IMR-90 (cell line): ENCODE data around the gene MAVS. TPM values are rescaled to one million over a fixed set of nuclear protein-coding genes. Genes with fewer than 3 reads are reported as not detected.
A peak's percentile ranks its signal among the peaks of the same experiment; 100 is the strongest.

Source experiments
- ATAC-seq: fragments of 200-7000 bp; cut with Tn5 transposase; 2 replicates; pipeline ENCODE4 v1.9.1; 2020; ENCODE audit warnings: low read depth, mild to moderate bottlenecking, moderate library complexity
- BruUV-seq: library from RNA; stranded (reverse); fragments of 400-500 nt; replicated peaks from 2 replicates; lab custom pipeline; 2021; lab: Mats Ljungman, UMichigan
- CTCF ChIA-PET: fragments of 300-600 bp; formaldehyde crosslinking; extraction: SDS; loops from one replicate; lab custom pipeline; 2021; ENCODE audit warnings: antibody characterized with exemption; lab: Yijun Ruan, JAX
- POLR2A ChIA-PET: fragments of 300-600 bp; sonication (Branson Sonifier 250); formaldehyde crosslinking; loops from one replicate; lab custom pipeline; 2022; ENCODE audit warnings: antibody characterized with exemption; ENCODE audit not compliant: unreplicated experiment; lab: Charles Lee
- DNase-seq: peaks from one replicate; pipeline ENCODE4 v3.0.0; 2013
- H2AFZ ChIP-seq: replicated peaks from 2 replicates; pipeline ENCODE3; 2013; ENCODE audit warnings: low read length, mild to moderate bottlenecking; ENCODE audit not compliant: poor library complexity
- H2AK5ac ChIP-seq: 2 replicates; pipeline ENCODE4 v1.6.1; 2013; ENCODE audit warnings: low read depth, low read length, inconsistent platforms
- H2AK9ac ChIP-seq: replicated peaks from 2 replicates; pipeline ENCODE3; 2013; ENCODE audit warnings: mild to moderate bottlenecking, low read depth, low read length, moderate library complexity; ENCODE audit not compliant: poor library complexity
- H2BK120ac ChIP-seq: 2 replicates; pipeline ENCODE4 v1.6.1; 2013; ENCODE audit warnings: low read depth, low read length, inconsistent platforms
- H2BK15ac ChIP-seq: 3 replicates; pipeline ENCODE4 v1.6.1; 2013; ENCODE audit warnings: low read depth, low read length, inconsistent platforms
- H2BK20ac ChIP-seq: 2 replicates; pipeline ENCODE4 v1.6.1; 2013; ENCODE audit warnings: low read depth, mild to moderate bottlenecking, inconsistent platforms, low read length, moderate library complexity
- H2BK5ac ChIP-seq: 2 replicates; pipeline ENCODE4 v1.6.1; 2013; ENCODE audit warnings: mild to moderate bottlenecking, low read depth, low read length, inconsistent platforms; ENCODE audit not compliant: poor library complexity, severe bottlenecking
- H3K14ac ChIP-seq: replicated peaks from 2 replicates; pipeline ENCODE4 v1.6.1; 2013; ENCODE audit warnings: low read depth, low read length, inconsistent platforms
- H3K18ac ChIP-seq: 2 replicates; pipeline ENCODE4 v1.6.1; 2013; ENCODE audit warnings: low read depth, low read length, control low read depth
- H3K23ac ChIP-seq: 2 replicates; pipeline ENCODE4 v1.6.1; 2013; ENCODE audit warnings: low read depth, low read length, inconsistent platforms
- H3K27ac ChIP-seq: 2 replicates; pipeline ENCODE4 v1.5.1; 2013; ENCODE audit warnings: mild to moderate bottlenecking, control low read depth, low read length; ENCODE audit not compliant: insufficient read depth
- H3K27me3 ChIP-seq: 2 replicates; pipeline ENCODE4 v1.6.1; 2013; ENCODE audit warnings: low read length; ENCODE audit not compliant: control insufficient read depth, insufficient read depth
- H3K36me3 ChIP-seq: 2 replicates; pipeline ENCODE4 v1.6.1; 2013; ENCODE audit warnings: low read length, mixed read lengths; ENCODE audit not compliant: control insufficient read depth, insufficient read depth
- H3K4ac ChIP-seq: 2 replicates; pipeline ENCODE4 v1.6.1; 2013; ENCODE audit warnings: low read depth, low read length, inconsistent platforms
- H3K4me1 ChIP-seq: 2 replicates; pipeline ENCODE4 v1.6.1; 2013; ENCODE audit warnings: low read length, mixed read lengths; ENCODE audit not compliant: control insufficient read depth, insufficient read depth
- H3K4me2 ChIP-seq: 2 replicates; pipeline ENCODE4 v1.6.1; 2013; ENCODE audit warnings: low read depth, mild to moderate bottlenecking, control low read depth, low read length, moderate library complexity
- H3K4me3 ChIP-seq: 2 replicates; pipeline ENCODE4 v1.5.1; 2013; ENCODE audit warnings: low read depth, mild to moderate bottlenecking, control low read depth, low read length, moderate library complexity; ENCODE audit not compliant: insufficient read depth
- H3K56ac ChIP-seq: 2 replicates; pipeline ENCODE4 v1.6.1; 2013; ENCODE audit warnings: low read length, inconsistent platforms; ENCODE audit not compliant: insufficient read depth; ENCODE audit errors: extremely low read depth
- H3K79me1 ChIP-seq, 2 experiments: 2 replicates each; pipeline ENCODE4 v1.6.1; 2013; ENCODE audit warnings: low read length in 2 of 2, inconsistent platforms in 1 of 2, low read depth in 1 of 2
- H3K9ac ChIP-seq: 2 replicates; pipeline ENCODE4 v1.6.1; 2013; ENCODE audit warnings: low read depth, low read length, control low read depth
- H3K9me1 ChIP-seq: 2 replicates; pipeline ENCODE4 v1.6.1; 2013; ENCODE audit warnings: low read length, inconsistent platforms; ENCODE audit not compliant: insufficient read depth
- H3K9me3 ChIP-seq: 2 replicates; pipeline ENCODE4 v1.6.1; 2013; ENCODE audit warnings: low read length; ENCODE audit not compliant: control insufficient read depth, insufficient read depth
- H4K20me1 ChIP-seq: 2 replicates; pipeline ENCODE4 v1.6.1; 2013; ENCODE audit warnings: low read length, inconsistent platforms; ENCODE audit not compliant: insufficient read depth
- H4K5ac ChIP-seq: 2 replicates; pipeline ENCODE4 v1.6.1; 2013; ENCODE audit warnings: mild to moderate bottlenecking, low read depth, low read length, control low read depth
- H4K8ac ChIP-seq, 2 experiments: 2 replicates each; pipeline ENCODE4 v1.6.1; 2013; ENCODE audit warnings: low read depth in 2 of 2, low read length in 2 of 2, control low read depth in 1 of 2, inconsistent platforms in 1 of 2
- H4K91ac ChIP-seq: 2 replicates; pipeline ENCODE4 v1.6.1; 2013; ENCODE audit warnings: low read depth, low read length, inconsistent platforms; ENCODE audit not compliant: insufficient read depth
- BHLHE40 ChIP-seq: fragments of 150-350 bp; IDR thresholded peaks from 2 replicates; pipeline ENCODE4 v1.6.1; 2016; ENCODE audit warnings: mild to moderate bottlenecking, low read depth, low read length
- CEBPB ChIP-seq: IDR thresholded peaks from 2 replicates; pipeline ENCODE4 v1.6.1; 2012; ENCODE audit warnings: low read depth, low read length, improper control_type of control experiment
- CHD1 ChIP-seq: IDR thresholded peaks from 2 replicates; pipeline ENCODE4 v1.6.1; 2012; ENCODE audit warnings: low read depth, low read length, improper control_type of control experiment
- CTCF ChIP-seq: conservative IDR thresholded peaks from 2 replicates; pipeline ENCODE4 v1.5.1; 2012; ENCODE audit warnings: mild to moderate bottlenecking, low read depth, low read length, improper control_type of control experiment
- ELK1 ChIP-seq: fragments of 150-350 bp; IDR thresholded peaks from 2 replicates; pipeline ENCODE4 v1.6.1; 2016; ENCODE audit warnings: low read depth, mild to moderate bottlenecking, low read length, moderate library complexity, borderline replicate concordance
- FOS ChIP-seq: fragments of 150-350 bp; IDR thresholded peaks from 2 replicates; pipeline ENCODE4 v1.6.1; 2016; ENCODE audit warnings: low read depth, low read length
- MAFK ChIP-seq: IDR thresholded peaks from 2 replicates; pipeline ENCODE4 v1.6.1; 2012; ENCODE audit warnings: low read depth, low read length, improper control_type of control experiment
- MAZ ChIP-seq: IDR thresholded peaks from 2 replicates; pipeline ENCODE4 v1.6.1; 2012; ENCODE audit warnings: low read depth, mild to moderate bottlenecking, low read length, improper control_type of control experiment, moderate library complexity, borderline replicate concordance
- MXI1 ChIP-seq: IDR thresholded peaks from 2 replicates; pipeline ENCODE4 v1.6.1; 2012; ENCODE audit warnings: low read depth, mild to moderate bottlenecking, low read length, moderate library complexity, borderline replicate concordance
- NFE2L2 ChIP-seq: fragments of 150-350 bp; IDR thresholded peaks from 2 replicates; pipeline ENCODE4 v1.6.1; 2016; ENCODE audit warnings: low read depth, mild to moderate bottlenecking, low read length
- POLR2A ChIP-seq: IDR thresholded peaks from 2 replicates; pipeline ENCODE4 v1.6.1; 2012; ENCODE audit warnings: mild to moderate bottlenecking, low read depth, low read length
- RAD21 ChIP-seq: IDR thresholded peaks from 2 replicates; pipeline ENCODE4 v1.6.1; 2012; ENCODE audit warnings: low read length, improper control_type of control experiment
- RCOR1 ChIP-seq: IDR thresholded peaks from 2 replicates; pipeline ENCODE4 v1.6.1; 2012; ENCODE audit warnings: mild to moderate bottlenecking, low read length, improper control_type of control experiment; ENCODE audit not compliant: insufficient replicate concordance
- RFX5 ChIP-seq: IDR thresholded peaks from 2 replicates; pipeline ENCODE4 v1.8.0; 2012; ENCODE audit warnings: low read depth, mild to moderate bottlenecking, low read length, moderate library complexity
- SMC3 ChIP-seq: fragments of 150-350 bp; IDR thresholded peaks from 2 replicates; pipeline ENCODE4 v1.6.1; 2016; ENCODE audit warnings: low read depth, mild to moderate bottlenecking, antibody characterized with exemption, low read length, moderate library complexity
- WGBS, 2 experiments: methylation state at CpG; one replicate each; pipeline versions ENCODE4 v1.1.5 to v1.1.7; 2013; ENCODE audit warnings: missing lambda C conversion rate in 2 of 2; ENCODE audit not compliant: insufficient read length in 1 of 2; ENCODE audit errors: extremely low coverage in 2 of 2; 5-methylcytosine and 5-hydroxymethylcytosine counted together
- dilution Hi-C: fragments of 300-500 bp; cut with HindIII; formaldehyde crosslinking; loops from one replicate; pipeline ENCODE4 v1.14.3; 2018; ENCODE audit warnings: low sequenced_read_pairs; ENCODE audit not compliant: unreplicated experiment
- in situ Hi-C: fragments of 300-500 bp; cut with MboI; formaldehyde crosslinking; loops from 3 replicates; pipeline ENCODE4 v1.14.3; 2019; ENCODE audit warnings: low sequenced_read_pairs, inconsistent platforms, mixed read lengths
- intact Hi-C: fragments of 100-400 bp; cut with micrococcal nuclease; formaldehyde crosslinking; loops from 2 replicates; pipeline ENCODE4 v1.10.0; 2022
- polyA plus RNA-seq, 3 experiments: library from polyadenylated mRNA; depleted of rRNA; stranded (reverse); fragments of >200 nt; gene quantifications; 2 replicates each; pipeline ENCODE4 v1.2.3, GENCODE V29; 2012; ENCODE audit warnings: low replicate concordance in 1 of 3
- total RNA-seq: library from RNA; depleted of rRNA; stranded (reverse); fragments of >200 nt; gene quantifications from 2 replicates; pipeline ENCODE4 v1.2.3, GENCODE V29; 2012
- TF ChIP-seq, protein P1 (sequence below): fragments of 150-350 bp; IDR thresholded peaks from 2 replicates; pipeline ENCODE4 v1.6.1; 2017; ENCODE audit warnings: mild to moderate bottlenecking, antibody characterized with exemption, low read length, low read depth

The MAVS gene
- total and polyA plus RNA-seq, 2 of the 4 experiments (the other 2 are of a cell fraction) = 10.4 to 15.6 TPM

DNA sequence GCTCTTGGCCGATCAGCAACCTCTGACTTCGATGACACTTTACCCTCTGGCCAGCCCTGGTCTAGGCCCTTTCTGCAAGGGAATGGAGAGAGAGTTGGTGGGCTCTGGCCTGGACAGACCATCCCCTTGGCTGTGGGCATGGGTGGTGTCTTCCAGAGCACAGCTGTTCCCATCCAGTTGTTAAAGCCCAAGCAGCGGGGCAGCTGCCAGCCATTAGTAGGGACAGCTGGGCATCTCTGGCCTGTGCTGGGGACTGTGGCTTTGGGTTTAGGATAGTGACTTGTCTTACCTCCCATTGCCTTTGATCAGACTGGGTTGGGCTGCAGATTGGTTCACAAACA lies 47.8 kb upstream of the MAVS start:
- BruUV-seq = no TSS peak
- TF ChIP-seq SMC3 (no peak), FOS (no peak), CEBPB (no peak), MAZ (no peak), RFX5 (no peak), NFE2L2 (no peak), BHLHE40 (no peak), RCOR1 (no peak), RAD21 (no peak), MXI1 (no peak), CHD1 (no peak), CTCF (no peak), MAFK (no peak), ELK1 (no peak), POLR2A (no peak)
- TF ChIP-seq, protein P1, sequence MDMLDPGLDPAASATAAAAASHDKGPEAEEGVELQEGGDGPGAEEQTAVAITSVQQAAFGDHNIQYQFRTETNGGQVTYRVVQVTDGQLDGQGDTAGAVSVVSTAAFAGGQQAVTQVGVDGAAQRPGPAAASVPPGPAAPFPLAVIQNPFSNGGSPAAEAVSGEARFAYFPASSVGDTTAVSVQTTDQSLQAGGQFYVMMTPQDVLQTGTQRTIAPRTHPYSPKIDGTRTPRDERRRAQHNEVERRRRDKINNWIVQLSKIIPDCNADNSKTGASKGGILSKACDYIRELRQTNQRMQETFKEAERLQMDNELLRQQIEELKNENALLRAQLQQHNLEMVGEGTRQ = no peak
- Histone ChIP-seq H3K27me3 (no peaks in the 10 kb centered on the region), H4K20me1 (no peaks in the 10 kb centered on the region), H3K4me3 (no peak overlapping the region), H3K4ac (peak overlapping the region; percentile 62), H3K23ac (peak overlapping the region; percentile 49), H4K91ac (no peak overlapping the region; the same call in 1 of the 2 replicates), H4K8ac (no peak overlapping the region), H3K9me3 (no peaks in the 10 kb centered on the region), H3K79me1 (peaks cover 41 to 85% of the 10 kb centered on the region in 2 experiments), H3K14ac (0 out of 2 replicates have a peak overlapping the region, but pooled peaks have one; percentile 63), H3K36me3 (peaks cover 48% of the 10 kb centered on the region), H2AK5ac (peak overlapping the region; percentile 43; the same call in 1 of the 2 replicates), H2BK20ac (no peak overlapping the region), H3K9ac (no peak overlapping the region), H2AFZ (no peak overlapping the region), H3K9me1 (peaks cover 24% of the 10 kb centered on the region), H2BK15ac (no peak overlapping the region), H2BK120ac (no peak overlapping the region; the same call in 1 of the 2 replicates), H3K18ac (no peak overlapping the region), H4K5ac (no peak overlapping the region), H3K27ac (peak overlapping the region; percentile 20; the same call in 1 of the 2 replicates), H2BK5ac (no peak overlapping the region), H2AK9ac (peak overlapping the region; percentile 21), H3K4me2 (no peak overlapping the region; the same call in 1 of the 2 replicates), H3K56ac (peak overlapping the region; percentile 13; the same call in 1 of the 2 replicates), H3K4me1 (peaks cover 26% of the 10 kb centered on the region)
- ATAC-seq (no peak), DNase-seq (no peak)
- no CpG with 5 or more reads among the region's 3 CpGs for WGBS, 2 experiments
- POLR2A ChIA-PET = no interaction called here
- dilution Hi-C loops (no loop called here), in situ Hi-C loops (no loop called here), intact Hi-C loops (loop anchor here (2.0 kb wide), 1 partner anchor 14 kb away; no protein-coding TSS in a partner anchor)
- CTCF ChIA-PET = no interaction called here
